GM12892 (cell line): Measurements from ENCODE around the gene PRDM10.

ENCODE experiments used
- POLR2A ChIP-seq: IDR thresholded peaks from 2 replicates; pipeline ENCODE4 v1.6.1; 2011; ENCODE audit warnings: low read depth, low read length, control low read depth
- POLR2AphosphoS5 ChIP-seq: IDR thresholded peaks from 2 replicates; pipeline ENCODE4 v1.6.1; 2011; ENCODE audit warnings: low read depth, low read length, control low read depth
- TAF1 ChIP-seq: IDR thresholded peaks from 2 replicates; pipeline ENCODE4 v1.6.1; 2011; ENCODE audit warnings: low read depth, mild to moderate bottlenecking, control low read depth, low read length, borderline replicate concordance

DNA sequence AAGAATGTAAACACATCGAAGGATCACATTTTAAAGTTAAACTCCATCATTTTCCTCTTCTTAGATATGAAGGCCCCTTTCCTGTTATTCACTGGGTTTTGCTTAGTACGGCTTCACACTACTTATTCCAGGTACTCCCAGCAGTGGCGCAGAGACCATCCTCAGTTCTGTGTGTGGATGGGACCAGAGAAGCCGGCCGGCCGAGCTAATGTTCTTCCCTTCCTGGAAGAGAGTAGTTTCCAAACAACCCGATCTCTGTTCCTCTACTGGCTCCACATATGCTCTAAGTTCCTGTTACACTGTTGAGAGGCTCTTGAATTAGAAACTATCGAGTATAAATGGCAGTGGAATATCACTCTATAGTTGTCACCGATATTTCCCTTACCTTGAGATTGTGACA, 106.6 kb downstream of the PRDM10 start:
- TF ChIP-seq POLR2A (no peak), TAF1 (no peak), POLR2AphosphoS5 (no peak)
